Activated T-cell treated with anti-CD3 and anti-CD28 coated beads for 24 hours (primary cell): ENCODE results near the gene DCDC2.
"Not testable (repeated sequence)": the region's sequence is repeated elsewhere in the genome, so short reads cannot be mapped to it uniquely, and the experiment has no call there.

ENCODE experiments used
- DNase-seq: peaks from one replicate; pipeline ENCODE4 v3.0.0-alpha.2; 2020; ENCODE audit warnings: low read depth

DCDC2 gene

DNA sequence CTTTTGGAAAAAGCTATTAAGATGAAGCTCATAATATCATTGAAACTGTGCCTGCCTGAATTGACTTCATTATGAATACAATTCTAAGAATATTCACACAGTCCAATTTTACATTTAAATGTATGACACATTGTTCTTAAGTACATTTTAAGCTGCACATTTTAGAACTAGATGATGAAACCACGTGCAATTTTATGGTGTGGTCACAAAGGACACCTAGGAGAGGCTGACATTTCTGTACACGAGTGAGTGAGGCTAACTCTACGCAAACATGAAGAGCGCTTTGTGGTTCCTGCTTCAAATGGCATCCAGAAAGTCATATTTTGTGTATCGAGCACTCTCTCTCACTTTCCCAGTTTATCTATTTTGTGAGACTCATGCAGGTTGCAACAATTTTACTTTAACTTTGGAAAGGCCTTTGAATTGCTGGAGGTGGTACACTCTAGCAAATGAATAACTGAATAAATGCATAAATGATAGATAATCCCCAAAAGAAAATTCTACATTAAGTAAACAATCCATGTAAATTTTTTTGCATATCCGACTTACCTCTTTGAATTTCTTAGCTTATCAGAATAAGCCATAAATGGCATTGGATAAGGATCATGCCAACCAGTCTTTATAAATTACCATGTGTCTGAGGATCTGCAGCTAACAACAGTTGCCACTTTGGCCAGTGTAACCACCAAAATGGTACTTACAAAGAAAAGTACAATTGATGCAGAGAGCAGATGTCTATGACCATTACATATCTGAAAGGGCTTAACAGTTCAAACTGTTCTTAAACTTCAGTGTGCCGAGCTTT is 134.5 kb downstream of the DCDC2 start:
- no peak for DNase-seq

DNA sequence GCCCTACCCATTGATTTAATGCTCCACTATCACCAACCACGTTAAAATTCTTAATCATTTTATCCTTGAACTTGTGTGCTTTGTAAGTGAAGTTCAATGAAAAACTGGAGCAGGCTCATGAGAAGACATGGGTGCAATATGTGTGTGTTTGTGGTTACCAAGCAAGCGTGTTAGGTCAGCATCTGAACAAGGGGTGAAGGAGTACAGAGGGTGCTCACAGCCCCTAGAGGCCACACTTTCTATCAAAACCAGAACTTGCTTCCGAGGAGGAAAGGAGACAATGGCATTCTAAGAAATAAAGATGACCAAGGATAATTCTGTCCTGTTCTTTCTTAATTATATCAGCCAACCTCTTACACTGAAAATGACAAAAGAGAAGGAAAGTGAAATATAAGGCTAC is 138.2 kb downstream of the DCDC2 start:
- DNase-seq, result no peak

DNA sequence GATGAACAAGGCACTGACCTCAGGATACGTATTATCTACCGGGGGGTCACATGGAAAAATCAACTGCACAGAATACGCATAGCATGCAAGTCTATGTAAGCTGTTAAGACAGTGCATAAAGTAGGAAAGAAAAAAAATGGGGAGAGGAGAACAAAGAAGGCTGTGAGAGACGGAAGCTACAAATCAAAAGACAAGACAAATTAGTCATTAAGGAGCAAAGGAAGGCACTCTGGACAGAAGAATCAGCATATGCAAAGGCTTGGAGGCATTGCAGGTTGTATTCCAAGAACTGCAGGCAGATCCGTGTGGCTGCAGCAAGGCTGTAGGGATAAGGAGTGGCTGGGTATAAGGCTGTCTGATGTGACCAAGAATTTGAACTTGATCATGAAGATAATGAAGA is 142.9 kb downstream of the DCDC2 start:
- DNase-seq, result no peak

DNA sequence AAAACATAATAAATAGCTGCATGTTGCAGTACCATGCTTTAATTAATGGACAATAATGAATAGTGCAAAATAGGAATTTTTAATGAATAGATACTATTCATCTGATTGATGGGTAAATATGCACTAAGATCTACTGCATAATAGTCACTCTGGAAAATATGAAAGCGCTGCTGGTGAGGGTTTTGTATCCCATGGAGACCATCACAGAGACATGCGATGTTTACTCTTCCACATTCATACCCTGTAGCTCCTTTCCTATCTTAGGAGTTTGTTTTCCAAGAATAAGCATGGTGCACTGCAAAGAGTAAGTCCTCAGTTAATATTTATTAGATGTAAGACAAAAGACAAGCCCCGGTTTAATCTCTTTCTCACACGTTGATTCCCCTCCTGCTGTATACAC is 150.4 kb downstream of the DCDC2 start:
- DNase-seq, result no peak

DNA sequence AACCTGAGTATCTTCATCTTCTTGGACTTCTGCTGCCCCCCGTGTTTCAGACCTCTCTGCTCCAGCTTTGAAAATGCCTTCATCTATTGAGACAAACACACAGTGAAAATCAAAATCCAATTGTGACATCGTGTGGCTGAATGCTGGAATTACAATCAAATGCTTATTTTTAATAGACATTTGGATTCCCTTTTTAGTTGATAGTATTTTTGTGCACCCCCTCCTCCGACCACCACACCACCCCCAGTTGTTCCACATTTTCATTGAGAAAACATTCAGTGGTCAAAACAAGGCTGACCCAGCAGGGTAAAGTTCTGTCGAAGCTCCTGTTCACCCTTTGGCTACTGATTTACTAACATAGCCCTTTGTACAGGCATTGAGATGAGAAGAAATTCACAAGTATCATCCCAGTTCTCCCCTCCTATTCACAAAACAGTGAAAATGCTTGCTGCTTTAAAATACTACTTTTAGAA is 152.8 kb downstream of the DCDC2 start:
- no peak for DNase-seq

DNA sequence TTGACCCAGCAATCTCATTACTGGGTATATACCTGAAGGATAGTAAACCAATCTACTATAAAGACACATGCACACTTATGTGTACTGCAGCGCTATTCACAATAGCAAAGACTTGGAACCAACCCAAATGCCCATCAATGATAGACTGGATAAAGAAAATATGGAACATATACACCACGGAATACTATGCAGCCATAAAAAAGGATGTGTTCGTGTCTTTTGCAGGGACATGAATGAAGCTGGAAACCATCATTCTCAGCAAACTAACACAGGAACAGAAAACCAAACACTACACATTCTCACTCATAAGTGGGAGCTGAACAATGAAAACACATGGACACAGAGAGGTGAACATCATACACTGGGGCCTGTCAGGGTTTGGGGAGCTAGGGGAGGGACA is 153.7 kb downstream of the DCDC2 start:
- not testable (repeated sequence) for DNase-seq

DNA sequence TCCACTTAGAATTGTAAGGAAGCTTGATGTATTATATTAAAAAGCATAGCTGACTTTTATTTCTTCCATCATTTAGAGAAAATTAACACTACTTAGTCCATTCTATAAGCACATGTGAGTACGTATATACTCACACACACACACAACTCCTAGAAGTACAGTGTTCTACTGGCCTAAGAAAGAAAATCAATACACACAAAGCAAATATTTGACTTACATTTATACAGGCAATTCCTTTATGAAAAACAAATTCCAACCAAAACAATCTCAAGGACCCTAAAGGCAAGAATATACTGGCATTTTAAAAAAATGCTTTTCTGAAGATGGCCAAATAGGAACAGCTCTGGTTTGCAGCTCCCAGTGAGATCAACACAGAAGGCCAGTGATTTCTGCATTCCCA is 160.0 kb downstream of the DCDC2 start:
- no peak for DNase-seq

DNA sequence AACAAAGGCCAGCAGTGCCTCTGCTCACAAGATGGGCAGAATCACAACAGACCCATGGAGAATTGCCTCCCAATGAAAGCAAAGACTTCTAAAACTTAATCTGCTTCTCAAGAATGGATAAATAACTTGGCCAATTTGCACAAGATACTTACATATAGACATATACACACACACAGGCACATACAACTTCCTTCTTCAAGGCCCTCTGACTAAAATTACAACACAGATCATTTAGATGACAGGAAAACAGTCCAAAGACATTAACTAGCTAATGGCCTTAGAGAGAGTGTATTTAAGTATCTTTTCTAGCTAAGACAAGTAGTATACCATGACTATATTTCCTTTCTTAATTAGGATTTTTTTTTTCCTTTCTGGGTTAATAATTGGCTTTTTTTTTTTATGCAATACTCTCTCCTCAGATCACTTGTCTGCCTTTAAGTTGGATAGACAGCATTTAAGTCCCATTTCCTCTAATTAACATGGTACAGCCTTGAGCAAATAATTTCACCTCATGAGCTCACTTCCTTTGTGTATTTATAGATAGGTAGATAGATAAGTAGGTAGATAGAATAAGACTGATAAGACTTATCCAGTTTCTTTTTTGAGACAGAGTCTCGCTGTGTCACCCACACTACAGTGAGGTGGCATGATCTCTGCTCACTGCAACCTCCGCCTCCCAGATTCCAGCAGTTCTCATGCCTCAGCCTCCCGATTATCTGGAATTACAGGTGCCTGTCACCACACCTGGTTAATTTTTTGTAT is 161.8 kb downstream of the DCDC2 start:
- DNase-seq, result no peak

DNA sequence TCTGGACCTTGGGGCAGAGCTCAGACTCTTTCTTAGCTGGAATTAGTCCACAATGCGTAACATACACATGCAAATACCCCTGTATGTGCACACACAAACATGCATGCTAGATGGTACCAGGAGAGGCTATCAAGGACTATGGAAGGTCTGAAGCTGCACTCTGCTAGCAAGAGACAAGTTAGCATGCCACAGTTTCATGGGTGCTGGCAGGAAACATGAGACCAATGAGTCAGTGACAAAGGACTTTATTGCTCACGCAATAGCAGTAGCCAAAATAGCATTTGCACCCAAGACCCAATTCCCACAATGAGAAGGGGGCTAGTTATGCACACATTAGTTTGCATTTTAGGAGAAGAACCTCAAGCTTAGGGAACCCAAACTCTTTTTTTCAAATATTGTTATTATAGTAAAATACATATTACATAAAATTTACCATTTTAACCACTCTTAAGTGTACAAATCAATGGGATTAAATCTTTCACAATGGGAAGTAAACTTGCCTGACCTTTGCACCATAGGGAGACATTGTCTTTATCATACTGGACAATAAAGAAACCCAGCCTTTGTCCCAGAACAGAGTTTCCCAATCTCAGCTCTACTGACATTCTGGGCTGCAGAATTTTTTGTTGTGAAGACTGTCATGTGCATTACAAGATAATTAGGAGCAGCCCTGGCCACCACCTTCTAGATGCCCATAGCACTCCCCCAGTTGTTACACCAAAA is 162.7 kb downstream of the DCDC2 start:
- DNase-seq, result no peak

DNA sequence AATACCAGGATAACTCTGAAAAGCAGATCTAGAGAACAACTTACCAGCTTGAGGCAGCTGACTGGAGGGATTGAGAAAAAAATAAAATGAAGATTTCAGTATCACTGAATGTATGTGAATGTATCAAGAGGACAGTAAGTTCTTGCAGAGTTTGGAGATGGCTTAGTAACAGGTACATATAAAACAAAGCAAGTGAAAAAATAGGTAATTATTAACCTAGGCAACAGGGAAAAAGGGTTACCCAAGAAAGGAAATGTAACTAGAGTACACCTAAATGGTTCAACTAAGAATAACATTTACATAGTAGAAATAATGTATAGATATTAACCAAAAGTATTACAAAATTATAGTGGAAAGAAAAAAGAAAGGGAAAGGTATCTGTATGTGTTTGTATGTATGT is 164.5 kb downstream of the DCDC2 start:
- DNase-seq, result no peak

DNA sequence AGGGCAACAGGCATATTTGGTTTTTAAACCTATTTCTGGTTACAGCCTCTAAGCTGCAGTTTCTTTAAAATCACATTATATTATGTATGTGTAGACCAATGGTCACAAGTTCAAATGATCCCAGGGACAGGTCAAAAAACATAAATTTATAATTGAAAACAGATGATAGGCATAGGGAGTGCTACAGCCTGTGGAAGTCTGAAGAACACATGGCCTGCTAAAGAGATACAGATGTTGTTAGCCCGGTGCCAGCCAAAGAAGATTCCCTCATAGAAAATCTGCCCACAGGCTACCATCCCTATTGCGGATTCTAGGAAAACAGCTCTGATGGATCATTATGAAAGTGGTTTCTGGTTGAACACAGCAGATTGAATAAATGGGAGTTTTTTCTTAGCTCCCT is 166.5 kb downstream of the DCDC2 start:
- DNase-seq, result no peak

DNA sequence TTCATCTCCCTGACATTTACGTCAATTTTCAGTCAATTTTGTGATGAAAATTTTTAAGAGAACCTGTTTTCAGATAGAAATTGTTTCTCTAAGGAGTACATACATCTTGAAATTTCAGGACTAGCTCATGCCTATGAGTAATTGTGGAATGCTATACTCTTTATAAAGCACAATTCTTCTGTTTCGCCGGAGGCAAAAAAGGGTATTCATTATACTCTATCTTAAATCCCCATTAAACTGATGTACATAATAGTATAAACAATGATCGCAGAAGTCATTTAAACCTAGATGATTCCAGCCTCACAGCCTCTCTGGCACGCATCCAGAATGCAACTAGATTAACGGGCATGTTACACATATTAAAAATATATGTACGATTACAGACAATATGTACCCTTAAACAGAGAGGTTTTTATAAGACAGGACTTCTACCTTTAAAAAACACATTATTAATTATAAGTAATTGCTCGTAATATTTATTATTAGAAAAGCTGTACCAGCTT is 169.2 kb downstream of the DCDC2 start:
- DNase-seq, result no peak

DNA sequence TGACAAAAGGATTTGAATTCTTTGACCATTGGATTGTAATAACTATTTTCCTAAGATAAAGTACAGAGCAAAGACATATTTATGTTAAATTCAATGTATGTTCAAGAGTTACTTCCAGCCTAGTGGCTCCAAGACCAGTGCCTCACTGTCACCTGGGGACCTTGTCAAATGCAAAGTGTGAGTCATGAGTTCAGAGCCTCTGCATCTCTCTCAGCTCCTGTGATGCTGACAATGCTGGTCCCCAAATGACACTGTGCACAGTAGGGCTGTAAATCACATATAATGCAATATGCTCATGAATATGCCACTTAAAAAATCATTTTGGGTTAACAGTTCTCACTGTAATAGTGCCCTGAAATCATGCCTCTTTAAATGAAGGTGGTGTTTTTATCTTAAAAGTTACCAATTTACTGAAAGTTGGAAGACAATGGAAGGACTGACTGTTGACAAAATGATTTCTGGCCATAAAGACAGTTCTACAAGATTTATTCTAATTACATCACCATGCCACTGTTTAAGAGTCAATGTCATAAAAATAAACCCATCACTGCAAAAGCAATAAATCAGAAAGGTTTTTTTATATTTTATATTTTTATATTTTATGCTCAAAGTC is 169.8 kb downstream of the DCDC2 start:
- DNase-seq, result no peak

DNA sequence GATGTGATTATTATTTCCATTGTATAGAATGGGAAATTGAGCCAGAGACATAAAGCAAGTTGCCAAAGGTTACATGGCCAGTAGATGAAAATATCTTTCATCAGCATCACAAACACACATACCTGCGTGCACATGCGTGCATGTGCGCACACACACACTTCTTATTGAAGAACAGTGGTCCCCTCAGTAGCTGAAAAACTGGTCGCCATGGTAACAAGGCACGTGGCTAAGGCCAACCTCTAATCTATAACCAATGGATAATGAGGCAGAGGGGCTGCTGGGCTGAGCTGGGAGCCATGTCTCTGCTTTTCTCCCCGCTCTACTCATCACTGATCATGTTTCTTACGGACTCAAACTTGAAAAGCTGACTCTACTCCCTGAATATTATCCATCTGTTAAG is 171.5 kb downstream of the DCDC2 start:
- DNase-seq, result no peak

DNA sequence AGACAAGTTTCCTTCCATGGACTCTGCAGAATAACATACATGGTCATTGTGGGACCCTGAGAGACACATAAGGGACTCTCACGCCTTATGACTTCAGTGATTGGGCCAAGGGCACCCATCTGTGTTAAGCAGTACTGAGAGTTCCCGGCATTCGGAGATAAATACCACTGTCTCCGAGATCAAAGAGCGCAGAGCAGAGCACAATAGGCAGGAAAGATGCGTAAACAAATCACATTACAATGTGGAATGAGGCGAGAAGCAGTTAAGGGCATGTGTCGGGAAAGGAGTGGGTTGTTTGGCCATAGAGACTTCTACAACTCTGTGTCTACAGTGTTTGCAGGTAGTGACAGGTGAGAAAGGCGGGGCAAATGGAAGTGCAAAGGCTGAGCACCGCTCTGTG is 174.3 kb downstream of the DCDC2 start:
- no peak for DNase-seq

DNA sequence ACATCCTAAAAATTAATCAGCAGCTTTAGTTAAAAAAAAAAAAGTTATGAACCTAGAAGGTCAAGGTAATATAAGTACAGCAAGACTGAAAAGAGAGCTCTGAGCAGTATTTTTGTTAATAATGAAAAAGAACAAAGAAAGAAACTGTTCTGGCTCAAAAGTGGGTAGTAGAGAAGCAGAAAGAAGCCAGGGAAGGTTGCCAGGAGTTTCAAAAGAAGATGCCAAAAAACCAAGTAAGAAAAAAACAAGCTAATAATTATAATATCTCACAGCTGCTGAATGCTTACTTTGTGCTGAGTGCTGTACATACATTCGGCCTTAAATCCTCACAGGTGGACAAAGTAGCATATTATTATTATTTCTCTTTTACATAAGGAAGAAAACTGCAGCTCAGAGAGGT is 200.0 kb downstream of the DCDC2 start:
- DNase-seq, result no peak

DNA sequence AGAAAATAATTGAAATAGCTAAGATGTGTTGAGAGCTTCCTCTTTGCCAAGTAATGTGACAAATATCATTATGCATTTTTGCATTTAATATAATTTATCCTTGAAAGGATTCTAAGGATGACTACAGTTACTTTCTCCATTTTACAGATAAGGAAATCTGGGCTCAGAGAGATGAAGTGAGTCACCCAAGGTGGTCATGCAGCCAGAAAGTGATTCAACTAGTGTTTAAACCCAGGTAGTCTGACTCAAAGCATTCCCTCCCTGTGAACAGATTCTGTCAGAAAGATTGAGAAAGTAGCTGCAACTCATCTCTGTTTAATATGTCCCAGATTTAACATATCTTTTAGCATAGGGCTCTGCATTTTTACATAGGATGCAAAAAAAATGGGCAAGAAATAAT is 203.7 kb downstream of the DCDC2 start:
- DNase-seq, result no peak

DNA sequence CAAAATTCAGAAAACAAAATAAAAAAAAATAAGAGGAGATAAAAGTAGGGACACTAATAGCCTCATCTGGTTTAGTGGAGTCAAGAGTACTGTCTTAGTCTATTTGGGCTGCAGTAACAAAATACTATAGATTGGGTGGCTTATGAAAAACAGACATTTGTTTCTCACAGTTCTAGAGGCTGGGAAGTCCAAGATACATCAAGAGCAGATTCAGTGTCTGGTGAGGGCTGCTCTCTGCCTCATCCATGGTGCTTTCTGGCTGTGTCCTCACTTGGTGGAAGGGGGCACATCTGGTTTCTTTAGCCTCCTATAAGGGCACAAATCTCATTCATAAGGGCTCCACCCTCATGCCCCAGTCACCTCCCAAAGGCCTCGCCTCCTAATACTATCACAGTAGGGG is 205.8 kb downstream of the DCDC2 start:
- DNase-seq, result no peak

DNA sequence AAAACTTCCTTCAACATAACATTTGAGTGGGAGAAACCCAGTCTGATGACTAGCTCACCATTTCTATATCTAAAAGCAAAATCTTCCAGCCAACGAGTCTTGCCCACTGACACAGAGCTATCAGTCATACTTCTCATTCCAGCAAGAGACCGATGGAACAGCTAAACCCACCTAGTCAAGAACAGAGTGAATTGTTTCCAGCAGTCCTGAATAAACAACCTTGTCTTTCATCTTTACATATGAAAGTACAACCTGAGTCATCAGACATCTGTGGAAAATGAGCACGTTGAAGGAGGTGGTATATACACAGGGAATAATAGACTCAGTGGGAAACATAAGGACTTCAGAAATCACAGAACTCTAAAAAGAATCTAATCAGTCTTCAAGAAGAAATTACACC is 208.0 kb downstream of the DCDC2 start:
- DNase-seq, result no peak

DNA sequence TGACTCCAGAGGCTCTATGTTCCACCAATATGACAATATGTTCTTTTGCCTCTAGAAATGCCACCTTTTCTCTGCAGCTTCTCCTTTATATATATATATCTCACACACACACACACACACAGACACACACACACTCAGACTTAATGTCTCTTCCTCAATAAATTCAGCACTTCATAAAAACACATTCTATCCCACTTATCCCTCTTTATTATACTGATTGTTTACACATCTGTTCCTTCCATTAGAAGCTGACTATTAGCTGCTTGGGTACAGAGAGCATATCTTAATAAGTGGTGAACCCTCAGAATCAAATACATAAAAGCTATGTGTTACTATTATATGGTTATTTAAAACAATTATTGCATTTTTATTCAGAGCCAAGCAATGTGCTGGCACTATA is 208.6 kb downstream of the DCDC2 start:
- DNase-seq, result no peak

DNA sequence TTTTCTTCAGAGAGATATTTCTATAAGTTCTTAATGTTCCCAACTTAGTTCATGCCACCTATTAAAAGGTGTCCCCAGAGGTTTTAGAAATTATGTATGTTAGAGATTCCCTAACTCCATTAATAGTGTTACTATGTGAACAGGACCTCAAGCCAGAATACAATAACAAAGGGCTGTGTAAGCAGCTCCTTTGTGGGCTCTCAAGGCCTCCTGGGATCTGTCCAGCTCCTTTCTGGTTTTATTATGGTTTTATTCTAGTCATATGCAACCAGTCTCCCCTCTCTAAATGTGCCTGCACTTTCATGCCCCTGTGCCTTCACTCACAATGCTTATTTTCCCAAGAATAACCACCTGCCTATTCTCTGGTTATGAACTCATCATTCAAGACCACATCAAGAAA is 209.2 kb downstream of the DCDC2 start:
- DNase-seq, result no peak

DNA sequence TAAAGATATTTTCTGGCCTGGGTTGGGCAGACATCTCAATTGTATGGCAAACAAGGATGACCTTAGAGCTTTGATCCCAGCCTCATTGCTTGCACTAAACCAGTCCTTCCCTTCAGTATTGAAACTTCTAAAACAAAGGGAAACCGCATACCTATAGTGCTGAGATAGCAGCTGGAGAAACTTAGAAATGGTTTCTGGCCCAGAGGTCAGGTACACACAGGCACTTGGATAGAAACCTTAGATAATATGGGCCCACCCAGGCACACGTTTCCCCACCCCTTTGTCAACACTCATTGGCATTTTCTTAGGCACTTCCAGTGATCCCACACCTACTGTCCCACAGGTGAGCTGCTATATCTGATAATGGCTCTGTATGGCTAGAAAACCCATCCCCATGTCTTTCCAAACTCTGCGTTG is 209.7 kb downstream of the DCDC2 start:
- no peak for DNase-seq
